GM23338 (cell line): Measurements from ENCODE around the gene TCERG1L. TPM values are rescaled to one million over a fixed set of nuclear protein-coding genes. Genes with fewer than 3 reads are reported as not detected.

Experiments
- CREB1 ChIP-seq: fragments of 250-450 bp; sonication (Bioruptor Pico); IDR thresholded peaks from 2 replicates; pipeline ENCODE4 v1.5.0; 2020; ENCODE audit warnings: low read depth, mild to moderate bottlenecking, moderate library complexity
- NANOG ChIP-seq: IDR thresholded peaks from 2 replicates; pipeline ENCODE4 v1.6.1; 2016; ENCODE audit warnings: antibody characterized with exemption, borderline replicate concordance
- STAT1 ChIP-seq: IDR thresholded peaks from one replicate; pipeline ENCODE4 v1.6.1; 2016; ENCODE audit warnings: antibody characterized with exemption; ENCODE audit not compliant: unreplicated experiment
- ZNF331 ChIP-seq: fragments of 250-450 bp; sonication (Bioruptor Pico); IDR thresholded peaks from 2 replicates; pipeline ENCODE4 v1.5.0; 2020; ENCODE audit warnings: low read depth, mild to moderate bottlenecking, moderate library complexity
- polyA plus RNA-seq: library from polyadenylated mRNA; unstranded; fragments of >200 nt; fragmentation: Nextera tagmentation; extraction: Ambion mirVana; gene quantifications from 2 replicates; pipeline ENCODE4 v1.2.1, GENCODE V29; 2016
- total RNA-seq: library from RNA; depleted of rRNA; stranded (reverse); fragments of >200 nt; shearing (Covaris generic); gene quantifications from 2 replicates; pipeline ENCODE4 v1.2.3, GENCODE V29; 2014
- TF ChIP-seq, protein P1 (sequence below): fragments of 250-450 bp; sonication (Bioruptor Pico); IDR thresholded peaks from 2 replicates; pipeline ENCODE4 v1.5.0; 2020; ENCODE audit warnings: mild to moderate bottlenecking, moderate library complexity
- TF ChIP-seq, protein P2 (sequence below): IDR thresholded peaks from 2 replicates; pipeline ENCODE4 v1.6.1; 2016; ENCODE audit warnings: antibody characterized with exemption
- TF ChIP-seq, protein P3 (sequence below), 2 experiments: fragments of 200-600 bp in 1 of 2; sonication (generic) in 1 of 2; conservative IDR thresholded peaks; 2 replicates each; pipeline versions ENCODE4 v1.5.1 to v1.6.1; 2016 to 2017; ENCODE audit warnings: antibody characterized with exemption in 2 of 2, low read depth in 2 of 2, mild to moderate bottlenecking in 2 of 2, moderate library complexity in 1 of 2
- TF ChIP-seq, protein P4 (sequence below): IDR thresholded peaks from one replicate; pipeline ENCODE4 v1.6.1; 2018; ENCODE audit warnings: antibody characterized with exemption; ENCODE audit not compliant: unreplicated experiment

TCERG1L gene
- total and polyA plus RNA-seq, 2 experiments from 2014 or later = 3.9 to 5.5 TPM

DNA sequence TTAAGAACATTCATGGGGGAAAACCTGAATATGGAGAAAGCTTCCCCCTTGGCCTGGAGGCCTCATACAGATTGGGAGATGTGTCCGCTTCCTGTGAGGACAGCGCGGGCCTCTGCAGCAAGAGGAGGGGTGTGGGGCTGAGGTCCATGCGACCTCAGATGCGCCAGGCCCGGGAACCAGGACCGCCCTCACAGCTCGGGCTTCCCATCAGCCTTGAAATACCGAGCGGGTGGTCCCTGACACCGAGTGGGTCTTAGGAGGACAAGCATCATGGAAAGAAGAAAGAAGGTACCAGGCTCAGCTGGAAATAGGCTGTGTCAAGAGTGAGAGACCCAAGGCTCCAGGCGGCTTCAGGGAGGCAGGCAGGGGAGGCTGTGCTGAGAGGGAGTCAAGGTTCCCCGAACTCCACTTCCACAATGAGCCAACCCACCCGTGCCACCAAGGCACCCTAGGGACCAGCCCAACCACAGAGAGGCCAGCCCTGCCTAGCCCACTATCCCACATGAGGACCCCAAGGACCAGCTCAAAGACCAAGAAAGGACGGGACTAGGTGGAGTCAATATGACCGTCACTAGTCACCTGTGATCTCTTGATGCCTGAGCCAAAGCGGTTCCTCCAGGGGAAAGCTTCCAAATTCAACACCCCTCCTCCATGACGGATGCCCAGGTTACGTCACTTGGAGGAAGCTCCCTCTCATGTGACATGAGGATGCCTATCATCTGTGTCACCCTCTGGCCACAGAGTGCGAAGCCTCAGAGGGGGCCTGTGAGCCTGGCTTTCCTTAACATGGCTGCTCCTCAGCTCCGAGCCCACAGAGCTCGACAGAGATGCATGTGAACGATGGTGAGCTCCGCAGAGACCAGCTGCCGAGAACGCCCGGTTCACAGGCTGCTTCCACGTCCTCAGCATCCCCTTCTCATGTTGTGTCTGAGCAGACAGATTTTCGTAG lies 103.7 kb downstream of the TCERG1L start (continued):
- TF ChIP-seq, protein P1, sequence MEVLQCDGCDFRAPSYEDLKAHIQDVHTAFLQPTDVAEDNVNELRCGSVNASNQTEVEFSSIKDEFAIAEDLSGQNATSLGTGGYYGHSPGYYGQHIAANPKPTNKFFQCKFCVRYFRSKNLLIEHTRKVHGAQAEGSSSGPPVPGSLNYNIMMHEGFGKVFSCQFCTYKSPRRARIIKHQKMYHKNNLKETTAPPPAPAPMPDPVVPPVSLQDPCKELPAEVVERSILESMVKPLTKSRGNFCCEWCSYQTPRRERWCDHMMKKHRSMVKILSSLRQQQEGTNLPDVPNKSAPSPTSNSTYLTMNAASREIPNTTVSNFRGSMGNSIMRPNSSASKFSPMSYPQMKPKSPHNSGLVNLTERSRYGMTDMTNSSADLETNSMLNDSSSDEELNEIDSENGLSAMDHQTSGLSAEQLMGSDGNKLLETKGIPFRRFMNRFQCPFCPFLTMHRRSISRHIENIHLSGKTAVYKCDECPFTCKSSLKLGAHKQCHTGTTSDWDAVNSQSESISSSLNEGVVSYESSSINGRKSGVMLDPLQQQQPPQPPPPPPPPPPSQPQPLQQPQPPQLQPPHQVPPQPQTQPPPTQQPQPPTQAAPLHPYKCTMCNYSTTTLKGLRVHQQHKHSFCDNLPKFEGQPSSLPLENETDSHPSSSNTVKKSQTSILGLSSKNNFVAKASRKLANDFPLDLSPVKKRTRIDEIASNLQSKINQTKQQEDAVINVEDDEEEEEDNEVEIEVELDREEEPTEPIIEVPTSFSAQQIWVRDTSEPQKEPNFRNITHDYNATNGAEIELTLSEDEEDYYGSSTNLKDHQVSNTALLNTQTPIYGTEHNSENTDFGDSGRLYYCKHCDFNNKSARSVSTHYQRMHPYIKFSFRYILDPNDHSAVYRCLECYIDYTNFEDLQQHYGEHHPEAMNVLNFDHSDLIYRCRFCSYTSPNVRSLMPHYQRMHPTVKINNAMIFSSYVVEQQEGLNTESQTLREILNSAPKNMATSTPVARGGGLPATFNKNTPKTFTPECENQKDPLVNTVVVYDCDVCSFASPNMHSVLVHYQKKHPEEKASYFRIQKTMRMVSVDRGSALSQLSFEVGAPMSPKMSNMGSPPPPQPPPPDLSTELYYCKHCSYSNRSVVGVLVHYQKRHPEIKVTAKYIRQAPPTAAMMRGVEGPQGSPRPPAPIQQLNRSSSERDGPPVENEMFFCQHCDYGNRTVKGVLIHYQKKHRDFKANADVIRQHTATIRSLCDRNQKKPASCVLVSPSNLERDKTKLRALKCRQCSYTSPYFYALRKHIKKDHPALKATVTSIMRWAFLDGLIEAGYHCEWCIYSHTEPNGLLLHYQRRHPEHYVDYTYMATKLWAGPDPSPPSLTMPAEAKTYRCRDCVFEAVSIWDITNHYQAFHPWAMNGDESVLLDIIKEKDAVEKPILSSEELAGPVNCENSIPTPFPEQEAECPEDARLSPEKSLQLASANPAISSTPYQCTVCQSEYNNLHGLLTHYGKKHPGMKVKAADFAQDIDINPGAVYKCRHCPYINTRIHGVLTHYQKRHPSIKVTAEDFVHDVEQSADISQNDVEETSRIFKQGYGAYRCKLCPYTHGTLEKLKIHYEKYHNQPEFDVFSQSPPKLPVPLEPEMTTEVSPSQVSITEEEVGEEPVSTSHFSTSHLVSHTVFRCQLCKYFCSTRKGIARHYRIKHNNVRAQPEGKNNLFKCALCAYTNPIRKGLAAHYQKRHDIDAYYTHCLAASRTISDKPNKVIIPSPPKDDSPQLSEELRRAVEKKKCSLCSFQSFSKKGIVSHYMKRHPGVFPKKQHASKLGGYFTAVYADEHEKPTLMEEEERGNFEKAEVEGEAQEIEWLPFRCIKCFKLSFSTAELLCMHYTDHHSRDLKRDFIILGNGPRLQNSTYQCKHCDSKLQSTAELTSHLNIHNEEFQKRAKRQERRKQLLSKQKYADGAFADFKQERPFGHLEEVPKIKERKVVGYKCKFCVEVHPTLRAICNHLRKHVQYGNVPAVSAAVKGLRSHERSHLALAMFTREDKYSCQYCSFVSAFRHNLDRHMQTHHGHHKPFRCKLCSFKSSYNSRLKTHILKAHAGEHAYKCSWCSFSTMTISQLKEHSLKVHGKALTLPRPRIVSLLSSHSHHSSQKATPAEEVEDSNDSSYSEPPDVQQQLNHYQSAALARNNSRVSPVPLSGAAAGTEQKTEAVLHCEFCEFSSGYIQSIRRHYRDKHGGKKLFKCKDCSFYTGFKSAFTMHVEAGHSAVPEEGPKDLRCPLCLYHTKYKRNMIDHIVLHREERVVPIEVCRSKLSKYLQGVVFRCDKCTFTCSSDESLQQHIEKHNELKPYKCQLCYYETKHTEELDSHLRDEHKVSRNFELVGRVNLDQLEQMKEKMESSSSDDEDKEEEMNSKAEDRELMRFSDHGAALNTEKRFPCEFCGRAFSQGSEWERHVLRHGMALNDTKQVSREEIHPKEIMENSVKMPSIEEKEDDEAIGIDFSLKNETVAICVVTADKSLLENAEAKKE (CRISPR knock-in tag) = no peak
- TF ChIP-seq CREB1 (no peak), NANOG (no peak), ZNF331 (CRISPR knock-in tag) (no peak), STAT1 (no peak)
- TF ChIP-seq, protein P2, sequence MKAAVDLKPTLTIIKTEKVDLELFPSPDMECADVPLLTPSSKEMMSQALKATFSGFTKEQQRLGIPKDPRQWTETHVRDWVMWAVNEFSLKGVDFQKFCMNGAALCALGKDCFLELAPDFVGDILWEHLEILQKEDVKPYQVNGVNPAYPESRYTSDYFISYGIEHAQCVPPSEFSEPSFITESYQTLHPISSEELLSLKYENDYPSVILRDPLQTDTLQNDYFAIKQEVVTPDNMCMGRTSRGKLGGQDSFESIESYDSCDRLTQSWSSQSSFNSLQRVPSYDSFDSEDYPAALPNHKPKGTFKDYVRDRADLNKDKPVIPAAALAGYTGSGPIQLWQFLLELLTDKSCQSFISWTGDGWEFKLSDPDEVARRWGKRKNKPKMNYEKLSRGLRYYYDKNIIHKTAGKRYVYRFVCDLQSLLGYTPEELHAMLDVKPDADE = no peak
- TF ChIP-seq, protein P3, sequence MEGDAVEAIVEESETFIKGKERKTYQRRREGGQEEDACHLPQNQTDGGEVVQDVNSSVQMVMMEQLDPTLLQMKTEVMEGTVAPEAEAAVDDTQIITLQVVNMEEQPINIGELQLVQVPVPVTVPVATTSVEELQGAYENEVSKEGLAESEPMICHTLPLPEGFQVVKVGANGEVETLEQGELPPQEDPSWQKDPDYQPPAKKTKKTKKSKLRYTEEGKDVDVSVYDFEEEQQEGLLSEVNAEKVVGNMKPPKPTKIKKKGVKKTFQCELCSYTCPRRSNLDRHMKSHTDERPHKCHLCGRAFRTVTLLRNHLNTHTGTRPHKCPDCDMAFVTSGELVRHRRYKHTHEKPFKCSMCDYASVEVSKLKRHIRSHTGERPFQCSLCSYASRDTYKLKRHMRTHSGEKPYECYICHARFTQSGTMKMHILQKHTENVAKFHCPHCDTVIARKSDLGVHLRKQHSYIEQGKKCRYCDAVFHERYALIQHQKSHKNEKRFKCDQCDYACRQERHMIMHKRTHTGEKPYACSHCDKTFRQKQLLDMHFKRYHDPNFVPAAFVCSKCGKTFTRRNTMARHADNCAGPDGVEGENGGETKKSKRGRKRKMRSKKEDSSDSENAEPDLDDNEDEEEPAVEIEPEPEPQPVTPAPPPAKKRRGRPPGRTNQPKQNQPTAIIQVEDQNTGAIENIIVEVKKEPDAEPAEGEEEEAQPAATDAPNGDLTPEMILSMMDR (conservative IDR thresholded peaks at IDR 0.05; ENCODE audit: low read depth in 2 of 2) = no peak
- TF ChIP-seq, protein P4, sequence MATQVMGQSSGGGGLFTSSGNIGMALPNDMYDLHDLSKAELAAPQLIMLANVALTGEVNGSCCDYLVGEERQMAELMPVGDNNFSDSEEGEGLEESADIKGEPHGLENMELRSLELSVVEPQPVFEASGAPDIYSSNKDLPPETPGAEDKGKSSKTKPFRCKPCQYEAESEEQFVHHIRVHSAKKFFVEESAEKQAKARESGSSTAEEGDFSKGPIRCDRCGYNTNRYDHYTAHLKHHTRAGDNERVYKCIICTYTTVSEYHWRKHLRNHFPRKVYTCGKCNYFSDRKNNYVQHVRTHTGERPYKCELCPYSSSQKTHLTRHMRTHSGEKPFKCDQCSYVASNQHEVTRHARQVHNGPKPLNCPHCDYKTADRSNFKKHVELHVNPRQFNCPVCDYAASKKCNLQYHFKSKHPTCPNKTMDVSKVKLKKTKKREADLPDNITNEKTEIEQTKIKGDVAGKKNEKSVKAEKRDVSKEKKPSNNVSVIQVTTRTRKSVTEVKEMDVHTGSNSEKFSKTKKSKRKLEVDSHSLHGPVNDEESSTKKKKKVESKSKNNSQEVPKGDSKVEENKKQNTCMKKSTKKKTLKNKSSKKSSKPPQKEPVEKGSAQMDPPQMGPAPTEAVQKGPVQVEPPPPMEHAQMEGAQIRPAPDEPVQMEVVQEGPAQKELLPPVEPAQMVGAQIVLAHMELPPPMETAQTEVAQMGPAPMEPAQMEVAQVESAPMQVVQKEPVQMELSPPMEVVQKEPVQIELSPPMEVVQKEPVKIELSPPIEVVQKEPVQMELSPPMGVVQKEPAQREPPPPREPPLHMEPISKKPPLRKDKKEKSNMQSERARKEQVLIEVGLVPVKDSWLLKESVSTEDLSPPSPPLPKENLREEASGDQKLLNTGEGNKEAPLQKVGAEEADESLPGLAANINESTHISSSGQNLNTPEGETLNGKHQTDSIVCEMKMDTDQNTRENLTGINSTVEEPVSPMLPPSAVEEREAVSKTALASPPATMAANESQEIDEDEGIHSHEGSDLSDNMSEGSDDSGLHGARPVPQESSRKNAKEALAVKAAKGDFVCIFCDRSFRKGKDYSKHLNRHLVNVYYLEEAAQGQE = no peak
